NAMALWA (cell line): ENCODE measurements around the gene RNF39.
A peak's percentile ranks its signal among the peaks of the same experiment; 100 is the strongest.
"Not testable (repeated sequence)": the region's sequence is repeated elsewhere in the genome, so short reads cannot be mapped to it uniquely, and the experiment has no call there.

ENCODE experiments used
- DNase-seq: peaks from one replicate; pipeline ENCODE4 v3.0.0-alpha.2; 2015; ENCODE audit warnings: low spot score

RNF39 gene, protein sequence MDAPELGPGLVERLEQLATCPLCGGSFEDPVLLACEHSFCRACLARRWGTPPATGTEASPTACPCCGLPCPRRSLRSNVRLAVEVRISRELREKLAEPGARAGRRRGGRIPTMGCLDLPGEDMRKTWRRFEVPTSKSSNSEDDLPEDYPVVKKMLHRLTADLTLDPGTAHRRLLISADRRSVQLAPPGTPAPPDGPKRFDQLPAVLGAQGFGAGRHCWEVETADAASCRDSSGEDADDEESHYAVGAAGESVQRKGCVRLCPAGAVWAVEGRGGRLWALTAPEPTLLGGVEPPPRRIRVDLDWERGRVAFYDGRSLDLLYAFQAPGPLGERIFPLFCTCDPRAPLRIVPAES

DNA sequence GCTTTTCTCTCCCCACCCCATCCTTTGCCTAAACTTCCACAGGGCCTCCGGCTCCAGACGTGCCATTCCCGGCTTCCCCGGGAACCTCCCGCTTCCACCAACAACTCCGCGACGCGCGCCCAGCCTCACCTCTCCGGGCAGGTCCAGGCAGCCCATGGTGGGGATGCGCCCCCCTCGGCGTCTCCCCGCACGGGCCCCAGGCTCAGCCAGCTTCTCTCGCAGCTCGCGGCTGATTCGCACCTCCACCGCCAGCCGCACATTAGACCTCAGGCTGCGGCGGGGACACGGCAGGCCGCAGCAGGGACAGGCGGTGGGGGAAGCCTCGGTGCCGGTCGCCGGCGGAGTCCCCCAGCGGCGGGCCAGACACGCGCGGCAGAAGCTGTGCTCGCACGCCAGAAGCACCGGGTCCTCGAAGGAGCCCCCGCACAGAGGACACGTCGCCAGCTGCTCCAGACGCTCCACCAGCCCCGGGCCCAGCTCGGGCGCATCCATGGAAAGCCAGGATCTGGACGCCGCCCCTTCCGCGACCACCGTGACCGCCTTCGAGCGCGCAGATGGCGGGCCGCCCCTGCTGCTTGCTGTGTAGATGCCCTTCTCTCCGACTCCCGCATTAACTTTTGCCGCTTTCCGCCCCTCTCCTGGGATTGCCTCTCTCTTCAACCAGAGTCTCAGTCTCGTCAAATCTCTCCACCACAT is at the start of gene RNF39:
RNF39 (minus strand) TSS at position 676 of the 696 bp plus-strand sequence; CDS start at position 492, 184 bp downstream.
- DNase-seq, result no peak

GRCh38 chr6:30122515-30122914 is 46.9 kb upstream of the RNF39 start:
- no peak for DNase-seq

DNA sequence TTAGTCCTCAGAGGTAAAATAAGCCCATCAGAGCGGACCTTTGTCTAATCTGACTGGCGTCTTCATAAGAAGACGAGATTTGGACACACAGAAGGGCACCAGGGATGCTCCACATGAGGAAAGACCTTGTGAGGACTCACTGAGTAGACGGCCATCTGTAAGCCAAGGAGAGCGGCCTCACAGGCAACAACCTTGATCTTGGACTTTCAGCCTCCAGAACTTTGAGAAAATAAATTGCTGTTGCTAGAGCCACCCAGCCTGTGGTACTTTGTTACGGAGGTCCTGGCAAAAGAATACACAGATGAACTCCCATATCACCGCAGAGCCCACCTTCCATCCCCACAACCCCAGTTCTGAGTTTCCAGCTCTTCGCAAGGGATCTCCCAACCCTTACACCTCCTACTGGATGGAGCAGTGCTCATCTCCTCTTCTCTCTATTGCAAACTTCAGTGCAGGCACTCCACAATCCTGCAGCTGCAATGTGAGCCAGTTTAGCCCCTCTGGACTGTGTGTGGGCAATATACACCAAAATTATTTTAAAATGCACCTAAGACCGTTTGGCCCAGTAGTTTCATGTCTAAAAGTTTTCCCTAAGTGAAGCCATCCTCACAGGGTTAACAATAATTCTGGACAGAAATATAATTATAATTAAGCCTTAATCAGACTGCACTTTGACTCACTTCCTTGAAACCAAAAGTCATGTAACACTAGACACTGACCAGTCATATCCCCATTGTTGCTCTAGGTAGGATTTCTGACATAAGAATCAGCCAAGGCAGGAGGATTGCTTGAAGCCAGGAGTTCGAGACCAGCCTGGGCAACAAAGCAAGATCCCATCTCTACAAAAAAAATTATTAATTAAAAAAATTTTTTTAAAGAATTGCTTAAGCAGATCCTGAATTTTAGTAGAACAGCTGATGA is 46.1 kb upstream of the RNF39 start:
- DNase-seq, result no peak

GRCh38 chr6:30118691-30119090 is 43.1 kb upstream of the RNF39 start:
- DNase-seq, result not testable (repeated sequence)

- DNase-seq, result no peak
Measured at GRCh38 chr6:30116724-30117123, 41.2 kb upstream of the RNF39 start.

GRCh38 chr6:30113841-30114240 is 38.3 kb upstream of the RNF39 start:
- no peak for DNase-seq

- DNase-seq, result no peak
Measured at GRCh38 chr6:30113003-30113759, 37.6 kb upstream of the RNF39 start, which contains the start of gene TRIM31. TRIM31 (minus strand) TSS chr6:30113090; CDS start chr6:30112805, 285 bp downstream.

GRCh38 chr6:30112402-30112994 is 36.9 kb upstream of the RNF39 start:
- DNase-seq, result no peak

DNA sequence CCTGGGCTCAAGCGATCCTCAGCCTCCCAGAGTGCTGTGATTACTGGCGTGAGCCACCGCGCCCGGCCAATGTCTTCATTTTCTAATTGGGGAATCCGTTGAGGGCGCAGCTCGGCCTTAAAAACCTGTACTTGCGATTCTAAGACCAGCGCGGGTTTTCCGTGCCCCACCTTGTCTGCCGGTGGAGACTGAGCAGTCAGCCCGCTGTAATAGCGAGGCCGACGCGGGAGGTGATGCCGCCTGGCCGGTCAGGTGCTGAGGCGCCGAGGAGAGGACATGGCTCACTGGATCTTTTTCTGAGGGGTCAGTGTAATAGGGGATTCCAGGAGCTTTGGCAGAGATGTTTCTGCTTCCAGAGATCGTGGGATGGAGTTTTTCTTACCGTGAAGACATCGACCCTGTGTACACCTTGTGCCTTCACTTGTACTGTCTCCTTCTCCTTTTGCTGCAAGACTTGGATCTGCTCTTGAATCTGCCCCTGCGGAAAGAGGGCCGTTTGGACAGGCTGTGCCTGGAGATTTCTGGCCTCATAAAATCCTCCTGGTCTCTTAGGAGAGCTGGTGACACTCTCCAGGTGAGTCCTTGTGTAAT is 35.8 kb upstream of the RNF39 start:
- no peak for DNase-seq

DNA sequence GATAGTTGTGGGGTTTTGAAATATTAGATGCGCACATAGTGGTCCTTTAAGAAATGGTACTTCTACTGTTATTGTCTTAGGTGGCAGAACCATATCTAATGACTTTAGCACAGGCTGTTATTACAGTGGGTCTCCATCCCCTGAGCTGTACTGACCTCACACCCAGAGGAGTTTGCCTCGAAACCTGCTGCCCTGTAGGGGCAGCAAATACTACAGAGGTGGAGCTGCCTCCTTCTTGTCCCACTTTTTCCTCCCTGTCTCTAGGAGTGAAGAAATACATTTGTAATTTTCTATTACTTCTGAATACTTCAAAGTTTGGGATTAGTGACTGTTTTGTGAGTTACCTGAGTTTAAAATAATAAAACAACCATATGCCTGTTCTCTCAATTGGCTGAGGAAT is 29.1 kb upstream of the RNF39 start:
- no peak for DNase-seq

DNA sequence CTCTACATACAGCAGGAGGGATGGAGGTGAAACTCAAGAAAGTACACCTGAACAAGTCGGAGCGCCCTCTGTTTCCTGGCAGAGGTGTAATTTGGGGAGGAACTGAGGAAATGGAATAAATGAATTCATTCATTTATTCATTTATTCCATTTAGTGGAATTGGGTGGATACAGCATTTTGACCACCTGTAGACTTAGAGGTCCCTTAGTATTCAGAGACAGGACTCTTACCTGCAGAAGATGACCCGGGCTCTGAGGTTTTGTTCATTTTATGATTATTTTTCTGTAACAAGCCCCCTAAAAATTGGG is 28.3 kb upstream of the RNF39 start:
- DNase-seq, result no peak

DNA sequence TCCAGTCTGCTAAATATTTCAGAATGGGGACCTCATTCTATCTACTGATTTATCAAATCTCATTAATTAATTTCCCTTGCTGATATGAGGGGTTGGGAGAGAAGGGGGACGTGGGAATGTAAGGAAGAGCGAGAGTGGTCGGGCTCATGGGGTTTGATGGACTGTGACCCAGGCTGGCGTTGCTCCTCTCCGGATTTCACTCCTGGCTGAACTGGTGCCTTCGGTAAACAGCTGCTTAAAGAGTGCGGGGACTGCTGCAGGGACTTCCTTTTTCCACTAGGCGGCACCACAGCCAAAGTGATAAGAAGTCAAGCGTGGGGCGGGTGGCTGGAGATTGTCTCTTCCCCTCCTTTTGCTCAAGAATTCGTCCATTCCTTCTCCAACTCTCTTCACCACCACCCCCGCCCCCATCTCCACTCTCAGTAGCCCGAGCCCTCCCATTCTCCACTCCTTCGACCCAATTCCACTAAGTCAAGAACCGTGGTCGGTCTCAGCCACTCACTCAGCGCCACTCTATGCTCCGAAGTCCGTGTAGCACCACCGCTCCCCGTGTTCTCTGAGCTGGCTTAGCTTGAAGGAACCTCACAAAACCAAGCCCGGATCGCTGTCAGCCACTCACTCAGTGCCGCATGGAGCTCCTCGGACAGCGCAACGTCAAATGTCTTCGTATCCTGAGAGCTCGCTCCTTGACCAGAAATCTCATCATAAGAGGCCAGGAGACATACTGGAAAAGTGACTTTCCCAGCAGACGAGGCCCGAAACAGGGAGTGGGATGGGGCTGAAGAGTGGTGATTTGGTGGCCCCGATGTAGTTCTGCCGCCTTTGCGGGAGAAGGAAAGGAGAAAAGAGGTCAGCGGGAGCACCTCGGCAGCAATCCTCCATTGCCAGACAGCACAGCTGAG is 27.7 kb upstream of the RNF39 start:
- peak; percentile 89 for DNase-seq

DNA sequence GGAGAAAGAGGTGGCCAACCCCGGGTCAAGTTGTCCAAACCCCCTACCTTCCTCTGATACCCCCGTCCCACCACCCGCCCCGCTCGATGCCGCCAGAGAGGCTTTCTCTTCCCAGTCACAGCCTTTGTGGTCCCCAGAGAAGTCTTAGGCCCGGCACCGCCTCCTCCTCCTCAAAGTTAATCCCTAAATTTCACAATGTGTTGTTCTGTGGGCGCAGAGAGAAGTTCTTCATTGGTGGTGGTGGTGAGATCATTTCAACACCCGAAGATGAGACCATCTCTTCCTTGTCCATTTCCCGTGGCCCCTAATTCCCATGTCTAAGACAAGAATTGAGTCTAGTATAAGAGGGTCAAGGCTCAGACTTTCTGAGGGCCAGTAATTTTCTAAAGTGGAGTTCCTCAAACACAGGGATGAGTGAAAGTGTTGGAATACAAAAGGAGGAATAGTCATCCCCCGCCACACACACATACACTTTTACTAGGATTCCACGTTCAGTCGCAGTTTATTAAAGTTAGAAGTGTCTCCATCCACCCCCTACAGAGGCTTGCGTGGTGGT is 26.9 kb upstream of the RNF39 start:
- no peak for DNase-seq

- DNase-seq, result no peak
Measured at GRCh38 chr6:30101444-30102413, 26.2 kb upstream of the RNF39 start.

DNA sequence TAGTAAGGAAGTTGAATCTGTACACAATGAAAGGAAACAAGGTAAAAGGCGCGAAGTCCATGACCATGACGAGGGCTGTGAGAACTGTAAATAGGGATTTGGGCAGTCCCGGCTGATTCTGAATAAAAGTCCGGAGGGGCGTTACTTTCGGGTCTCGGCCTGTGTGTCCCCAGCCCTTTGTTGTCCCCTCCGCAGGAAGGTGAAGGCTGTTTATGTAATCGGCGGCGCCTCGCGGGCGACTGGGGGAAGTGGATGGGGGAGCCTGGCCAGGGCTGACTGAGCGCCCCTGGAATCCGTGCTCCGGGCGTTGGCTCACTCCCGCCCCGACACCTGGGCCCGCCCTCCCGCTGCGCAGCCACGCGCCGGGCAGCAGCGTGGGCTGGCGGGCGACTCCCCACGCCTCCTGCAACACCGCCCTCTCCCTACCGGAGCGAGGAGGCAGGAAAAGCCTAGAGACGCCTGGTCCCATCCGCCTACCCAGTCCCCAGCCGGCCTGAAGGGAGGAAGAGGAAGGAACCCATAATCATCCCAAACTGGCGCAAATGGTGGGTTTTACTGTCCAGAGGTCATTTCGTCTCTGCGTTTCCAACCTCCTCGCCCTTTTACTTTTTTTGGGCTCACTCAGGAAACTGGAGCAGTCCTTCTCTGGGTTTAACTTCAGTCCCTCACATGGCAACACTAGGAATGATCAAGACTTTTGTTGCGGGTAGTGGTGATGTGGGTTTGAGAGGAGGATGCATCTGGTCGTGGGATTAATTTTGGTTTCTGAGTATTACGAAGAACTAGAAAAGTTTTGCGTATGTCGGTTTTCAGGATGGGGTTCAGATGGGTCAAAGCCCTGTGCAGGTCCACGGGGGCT is 25.2 kb upstream of the RNF39 start:
- no peak for DNase-seq

GRCh38 chr6:30100154-30100553 is 24.6 kb upstream of the RNF39 start:
- no peak for DNase-seq
